Activated CD4-positive, alpha-beta T cell treated with anti-CD3 and anti-CD28 coated beads, Interleukin-2, amount 50 U/mL, for 48 hours (primary cell): ENCODE data around the gene CALHM1.

Experiments
- DNase-seq, 2 experiments: peaks; one replicate each; pipeline ENCODE4 v3.0.0-alpha.2; 2020

CALHM1 gene

GRCh38 chr10:103481974-103482531, 23.4 kb upstream of the CALHM1 start:
- DNase-seq, result no peak

GRCh38 chr10:103480521-103480920, 21.8 kb upstream of the CALHM1 start:
- DNase-seq, result no peak

GRCh38 chr10:103479135-103479534, 20.4 kb upstream of the CALHM1 start, which contains the start of gene CALHM3:
CALHM3 (minus strand) TSS chr10:103479240; CDS start chr10:103479032, 208 bp downstream.
- no peak for DNase-seq

- DNase-seq, result no peak
Measured at GRCh38 chr10:103478671-103479070, 20.0 kb upstream of the CALHM1 start.

- no peak for DNase-seq
Measured at GRCh38 chr10:103476046-103476768, 17.5 kb upstream of the CALHM1 start.

GRCh38 chr10:103475437-103475836, 16.7 kb upstream of the CALHM1 start:
- DNase-seq, result no peak

GRCh38 chr10:103474077-103474476, 15.4 kb upstream of the CALHM1 start:
- DNase-seq, result no peak

- no peak for DNase-seq
Measured at GRCh38 chr10:103473261-103473671, 14.6 kb upstream of the CALHM1 start.

GRCh38 chr10:103472005-103472404, 13.3 kb upstream of the CALHM1 start:
- DNase-seq, result no peak

- peak; percentile 62 to 67 for DNase-seq
Measured at GRCh38 chr10:103470761-103471653, 12.3 kb upstream of the CALHM1 start.

- no peak for DNase-seq
Measured at GRCh38 chr10:103469201-103469600, 10.5 kb upstream of the CALHM1 start.

- DNase-seq, result no peak
Measured at GRCh38 chr10:103467406-103467805, 8.7 kb upstream of the CALHM1 start.

GRCh38 chr10:103466734-103467133, 8.0 kb upstream of the CALHM1 start:
- DNase-seq, result no peak

GRCh38 chr10:103465411-103466179, 6.9 kb upstream of the CALHM1 start:
- DNase-seq, result no peak

GRCh38 chr10:103463499-103463898, 4.8 kb upstream of the CALHM1 start:
- no peak for DNase-seq

GRCh38 chr10:103459615-103460014, 915 bp upstream of the CALHM1 start:
- DNase-seq, result no peak

- DNase-seq, result no peak
Measured at GRCh38 chr10:103457896-103458583, 660 bp downstream of the CALHM1 start.

- no peak for DNase-seq
Measured at GRCh38 chr10:103457176-103457712, 1.5 kb downstream of the CALHM1 start.

GRCh38 chr10:103456074-103456660, 2.5 kb downstream of the CALHM1 start:
- no peak for DNase-seq

GRCh38 chr10:103455235-103455634, 3.5 kb downstream of the CALHM1 start:
- DNase-seq, result no peak

GRCh38 chr10:103454026-103454425, 4.7 kb downstream of the CALHM1 start:
- DNase-seq, result no peak
